ENCODE data around the gene AFG1L.

Gene AFG1L

GRCh38 chr6:108353853-108354252 lies 59.0 kb downstream of the AFG1L start:
- Histone ChIP-seq H3K36me3 (ENCODE audit: insufficient read depth, low read length) (peaks cover 6% of the 10 kb centered on the region; the same call in 1 of the 2 replicates), H3K27me3 (ENCODE audit: insufficient read depth, low read length, poor library complexity) (no peaks in the 10 kb centered on the region), H2AFZ (ENCODE audit: low read depth, low read length) (no peak overlapping the region), H3K79me2 (ENCODE audit: insufficient read depth, low read length) (no peaks in the 10 kb centered on the region), H3K27ac (ENCODE audit: low read length) (no peak overlapping the region), H3K4me2 (ENCODE audit: insufficient read depth, low read length) (no peak overlapping the region), H3K4me3 (ENCODE audit: low read depth in 1 of 2, low read length in 2 of 2) (no peak overlapping the region), H3K9ac (ENCODE audit: low read depth, low read length) (no peak overlapping the region), H4K20me1 (ENCODE audit: insufficient read depth, low read length) (no peaks in the 10 kb centered on the region), H3K4me1 (ENCODE audit: insufficient read depth, low read length) (no peaks in the 10 kb centered on the region), H3K9me3 (ENCODE audit: insufficient read depth, low read length, severe bottlenecking) (no peaks in the 10 kb centered on the region)
- DNase-seq (no peak), ATAC-seq (ENCODE audit: insufficient read depth, low read depth) (no peak)
- TF ChIP-seq EZH2 (IDR thresholded peaks at IDR 0.05; ENCODE audit: borderline replicate concordance, low read depth, low read length, severe bottlenecking), result no peak
- TF ChIP-seq CTCF (IDR thresholded peaks at IDR 0.05; ENCODE audit: borderline replicate concordance, extremely low read depth, low read length, poor library complexity, severe bottlenecking), result no peak

- Histone ChIP-seq H3K27ac (ENCODE audit: low read length) (no peak overlapping the region), H2AFZ (ENCODE audit: low read depth, low read length) (no peak overlapping the region), H4K20me1 (ENCODE audit: insufficient read depth, low read length) (no peaks in the 10 kb centered on the region), H3K4me2 (ENCODE audit: insufficient read depth, low read length) (no peak overlapping the region), H3K4me3 (ENCODE audit: low read depth in 1 of 2, low read length in 2 of 2) (no peak overlapping the region), H3K27me3 (ENCODE audit: insufficient read depth, low read length, poor library complexity) (no peaks in the 10 kb centered on the region), H3K4me1 (ENCODE audit: insufficient read depth, low read length) (no peaks in the 10 kb centered on the region), H3K9me3 (ENCODE audit: insufficient read depth, low read length, severe bottlenecking) (no peaks in the 10 kb centered on the region), H3K9ac (ENCODE audit: low read depth, low read length) (no peak overlapping the region), H3K36me3 (ENCODE audit: insufficient read depth, low read length) (peaks cover 6% of the 10 kb centered on the region; the same call in 1 of the 2 replicates), H3K79me2 (ENCODE audit: insufficient read depth, low read length) (no peaks in the 10 kb centered on the region)
- ATAC-seq (ENCODE audit: insufficient read depth, low read depth), result no peak
- DNase-seq, result no peak
- no peak for TF ChIP-seq EZH2 (IDR thresholded peaks at IDR 0.05; ENCODE audit: borderline replicate concordance, low read depth, low read length, severe bottlenecking)
- TF ChIP-seq CTCF (IDR thresholded peaks at IDR 0.05; ENCODE audit: borderline replicate concordance, extremely low read depth, low read length, poor library complexity, severe bottlenecking), result no peak
Measured at GRCh38 chr6:108355120-108355519, 60.3 kb downstream of the AFG1L start.

GRCh38 chr6:108355890-108356289 lies 61.0 kb downstream of the AFG1L start:
- ATAC-seq (ENCODE audit: insufficient read depth, low read depth) (no peak), DNase-seq (no peak)
- TF ChIP-seq EZH2 (IDR thresholded peaks at IDR 0.05; ENCODE audit: borderline replicate concordance, low read depth, low read length, severe bottlenecking) (no peak), CTCF (IDR thresholded peaks at IDR 0.05; ENCODE audit: borderline replicate concordance, extremely low read depth, low read length, poor library complexity, severe bottlenecking) (no peak)
- no peak overlapping the region for H3K27ac ChIP-seq (ENCODE audit: low read length)
- H3K4me3 ChIP-seq (ENCODE audit: low read depth in 1 of 2, low read length in 2 of 2), result no peak overlapping the region
- H3K79me2 ChIP-seq (ENCODE audit: insufficient read depth, low read length), result no peaks in the 10 kb centered on the region
- H3K4me1 ChIP-seq (ENCODE audit: insufficient read depth, low read length), result no peaks in the 10 kb centered on the region
- no peaks in the 10 kb centered on the region for H3K27me3 ChIP-seq (ENCODE audit: insufficient read depth, low read length, poor library complexity)
- H2AFZ ChIP-seq (ENCODE audit: low read depth, low read length), result no peak overlapping the region
- H4K20me1 ChIP-seq (ENCODE audit: insufficient read depth, low read length), result no peaks in the 10 kb centered on the region
- no peaks in the 10 kb centered on the region for H3K9me3 ChIP-seq (ENCODE audit: insufficient read depth, low read length, severe bottlenecking)
- H3K36me3 ChIP-seq (ENCODE audit: insufficient read depth, low read length), result peaks cover 9% of the 10 kb centered on the region; the same call in 1 of the 2 replicates
- H3K4me2 ChIP-seq (ENCODE audit: insufficient read depth, low read length), result no peak overlapping the region
- no peak overlapping the region for H3K9ac ChIP-seq (ENCODE audit: low read depth, low read length)
